ENCODE measurements around the gene PANK2. TPM values are rescaled to one million over a fixed set of nuclear protein-coding genes. Genes with fewer than 3 reads are reported as not detected.
A peak's percentile ranks its signal among the peaks of the same experiment; 100 is the strongest.

The PANK2 gene
- total and polyA plus RNA-seq, 10 of the 15 experiments (the other 5 are each of a cell fraction or from before 2014, with no cell fraction given): 13.2 to 43.4 (median 33.3) TPM

DNA sequence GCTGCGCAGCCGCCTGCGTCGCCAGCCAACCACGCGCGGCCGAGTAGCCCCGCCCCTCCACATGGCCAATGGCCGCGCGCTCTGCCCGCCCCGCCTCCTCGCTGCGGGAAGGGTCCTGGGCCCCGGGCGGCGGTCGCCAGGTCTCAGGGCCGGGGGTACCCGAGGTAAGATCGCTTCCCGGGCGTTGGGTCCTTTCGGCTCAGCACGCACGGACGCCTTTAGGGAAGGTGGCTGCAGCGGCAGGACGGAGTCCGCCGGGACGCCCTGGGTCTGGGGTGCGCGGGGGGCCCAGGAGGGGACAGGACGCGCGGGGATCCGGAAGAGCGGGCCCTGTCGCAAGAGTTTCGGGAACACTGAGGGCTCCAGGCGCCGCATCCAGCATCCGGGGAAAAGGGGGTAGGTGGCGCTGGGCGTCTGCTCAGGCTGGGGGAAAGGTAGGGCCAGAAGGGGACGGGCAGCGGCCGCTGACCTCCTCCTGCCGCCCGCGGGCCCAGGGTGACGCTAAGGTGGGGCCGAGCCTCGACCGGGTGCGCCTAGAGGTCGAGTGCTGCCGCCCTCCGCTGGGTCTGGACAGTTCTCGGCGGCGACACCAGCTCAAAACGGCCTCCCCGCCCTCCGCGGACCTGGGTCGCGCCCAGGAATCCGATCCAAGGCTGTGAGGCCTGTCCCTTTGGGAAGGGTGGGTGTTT is 42.3 kb upstream of the PANK2 start, which contains the start of gene MAVS (continued):
- TF ChIP-seq, protein P1, sequence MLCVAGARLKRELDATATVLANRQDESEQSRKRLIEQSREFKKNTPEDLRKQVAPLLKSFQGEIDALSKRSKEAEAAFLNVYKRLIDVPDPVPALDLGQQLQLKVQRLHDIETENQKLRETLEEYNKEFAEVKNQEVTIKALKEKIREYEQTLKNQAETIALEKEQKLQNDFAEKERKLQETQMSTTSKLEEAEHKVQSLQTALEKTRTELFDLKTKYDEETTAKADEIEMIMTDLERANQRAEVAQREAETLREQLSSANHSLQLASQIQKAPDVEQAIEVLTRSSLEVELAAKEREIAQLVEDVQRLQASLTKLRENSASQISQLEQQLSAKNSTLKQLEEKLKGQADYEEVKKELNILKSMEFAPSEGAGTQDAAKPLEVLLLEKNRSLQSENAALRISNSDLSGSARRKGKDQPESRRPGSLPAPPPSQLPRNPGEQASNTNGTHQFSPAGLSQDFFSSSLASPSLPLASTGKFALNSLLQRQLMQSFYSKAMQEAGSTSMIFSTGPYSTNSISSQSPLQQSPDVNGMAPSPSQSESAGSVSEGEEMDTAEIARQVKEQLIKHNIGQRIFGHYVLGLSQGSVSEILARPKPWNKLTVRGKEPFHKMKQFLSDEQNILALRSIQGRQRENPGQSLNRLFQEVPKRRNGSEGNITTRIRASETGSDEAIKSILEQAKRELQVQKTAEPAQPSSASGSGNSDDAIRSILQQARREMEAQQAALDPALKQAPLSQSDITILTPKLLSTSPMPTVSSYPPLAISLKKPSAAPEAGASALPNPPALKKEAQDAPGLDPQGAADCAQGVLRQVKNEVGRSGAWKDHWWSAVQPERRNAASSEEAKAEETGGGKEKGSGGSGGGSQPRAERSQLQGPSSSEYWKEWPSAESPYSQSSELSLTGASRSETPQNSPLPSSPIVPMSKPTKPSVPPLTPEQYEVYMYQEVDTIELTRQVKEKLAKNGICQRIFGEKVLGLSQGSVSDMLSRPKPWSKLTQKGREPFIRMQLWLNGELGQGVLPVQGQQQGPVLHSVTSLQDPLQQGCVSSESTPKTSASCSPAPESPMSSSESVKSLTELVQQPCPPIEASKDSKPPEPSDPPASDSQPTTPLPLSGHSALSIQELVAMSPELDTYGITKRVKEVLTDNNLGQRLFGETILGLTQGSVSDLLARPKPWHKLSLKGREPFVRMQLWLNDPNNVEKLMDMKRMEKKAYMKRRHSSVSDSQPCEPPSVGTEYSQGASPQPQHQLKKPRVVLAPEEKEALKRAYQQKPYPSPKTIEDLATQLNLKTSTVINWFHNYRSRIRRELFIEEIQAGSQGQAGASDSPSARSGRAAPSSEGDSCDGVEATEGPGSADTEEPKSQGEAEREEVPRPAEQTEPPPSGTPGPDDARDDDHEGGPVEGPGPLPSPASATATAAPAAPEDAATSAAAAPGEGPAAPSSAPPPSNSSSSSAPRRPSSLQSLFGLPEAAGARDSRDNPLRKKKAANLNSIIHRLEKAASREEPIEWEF (IDR thresholded peaks at IDR 0.05; ENCODE audit: insufficient replicate concordance, low read depth, low read length): no peak
- no peak for TF ChIP-seq IRF4 (IDR thresholded peaks at IDR 0.05; ENCODE audit: low read depth, low read length)
- TF ChIP-seq ESRRA (IDR thresholded peaks at IDR 0.05; ENCODE audit: low read length): no peak; the same call in 1 of the 2 replicates
- no peak for TF ChIP-seq JUND (IDR thresholded peaks at IDR 0.05; ENCODE audit: low read depth, low read length)
- TF ChIP-seq POLR2A (IDR thresholded peaks at IDR 0.05; ENCODE audit: low read depth, low read length): peak; percentile 98
- no peak for TF ChIP-seq FOXM1 (IDR thresholded peaks at IDR 0.05; ENCODE audit: low read depth, low read length)
- TF ChIP-seq BHLHE40 (IDR thresholded peaks at IDR 0.05; ENCODE audit: borderline replicate concordance in 1 of 2, low read depth in 2 of 2, low read length in 1 of 2): peak in 1 of 2 experiments; percentile 24; a peak in 1 of 4 replicates
- no peak for TF ChIP-seq CBX3 (IDR thresholded peaks at IDR 0.05; ENCODE audit: borderline replicate concordance, low read depth)
- peak; percentile 82; the same call in 1 of the 2 replicates for TF ChIP-seq TAF1 (IDR thresholded peaks at IDR 0.05; ENCODE audit: borderline replicate concordance, low read depth, low read length)
- peak; percentile 84 for TF ChIP-seq YY1 (IDR thresholded peaks at IDR 0.05; ENCODE audit: low read depth, low read length)
- TF ChIP-seq SREBF1 (IDR thresholded peaks at IDR 0.05; ENCODE audit: low read length): no peak
- TF ChIP-seq CBFB (IDR thresholded peaks at IDR 0.05; ENCODE audit: low read depth): peak; percentile 75; the same call in 1 of the 2 replicates
- TF ChIP-seq TARDBP (IDR thresholded peaks at IDR 0.05; ENCODE audit: borderline replicate concordance): no peak
- TF ChIP-seq, protein P2, sequence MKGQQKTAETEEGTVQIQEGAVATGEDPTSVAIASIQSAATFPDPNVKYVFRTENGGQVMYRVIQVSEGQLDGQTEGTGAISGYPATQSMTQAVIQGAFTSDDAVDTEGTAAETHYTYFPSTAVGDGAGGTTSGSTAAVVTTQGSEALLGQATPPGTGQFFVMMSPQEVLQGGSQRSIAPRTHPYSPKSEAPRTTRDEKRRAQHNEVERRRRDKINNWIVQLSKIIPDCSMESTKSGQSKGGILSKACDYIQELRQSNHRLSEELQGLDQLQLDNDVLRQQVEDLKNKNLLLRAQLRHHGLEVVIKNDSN (IDR thresholded peaks at IDR 0.05; ENCODE audit: borderline replicate concordance, extremely low read length, insufficient read depth, low read depth, low read length): peak; percentile 7
- TF ChIP-seq RFX5 (IDR thresholded peaks at IDR 0.05; ENCODE audit: low read depth, low read length): peak; percentile 45; the same call in 1 of the 2 replicates
- peak; percentile 23; the same call in 1 of the 2 replicates for TF ChIP-seq LARP7 (IDR thresholded peaks at IDR 0.05)
- TF ChIP-seq PAX5 (IDR thresholded peaks at IDR 0.05; ENCODE audit: borderline replicate concordance, low read depth, low read length): no peak
- TF ChIP-seq, protein P3, sequence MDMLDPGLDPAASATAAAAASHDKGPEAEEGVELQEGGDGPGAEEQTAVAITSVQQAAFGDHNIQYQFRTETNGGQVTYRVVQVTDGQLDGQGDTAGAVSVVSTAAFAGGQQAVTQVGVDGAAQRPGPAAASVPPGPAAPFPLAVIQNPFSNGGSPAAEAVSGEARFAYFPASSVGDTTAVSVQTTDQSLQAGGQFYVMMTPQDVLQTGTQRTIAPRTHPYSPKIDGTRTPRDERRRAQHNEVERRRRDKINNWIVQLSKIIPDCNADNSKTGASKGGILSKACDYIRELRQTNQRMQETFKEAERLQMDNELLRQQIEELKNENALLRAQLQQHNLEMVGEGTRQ (IDR thresholded peaks at IDR 0.05; ENCODE audit: borderline replicate concordance, low read depth, low read length): no peak
- peak; percentile 84 for TF ChIP-seq GATAD2B (conservative IDR thresholded peaks at IDR 0.05; ENCODE audit: low read depth)
- TF ChIP-seq, protein P4, sequence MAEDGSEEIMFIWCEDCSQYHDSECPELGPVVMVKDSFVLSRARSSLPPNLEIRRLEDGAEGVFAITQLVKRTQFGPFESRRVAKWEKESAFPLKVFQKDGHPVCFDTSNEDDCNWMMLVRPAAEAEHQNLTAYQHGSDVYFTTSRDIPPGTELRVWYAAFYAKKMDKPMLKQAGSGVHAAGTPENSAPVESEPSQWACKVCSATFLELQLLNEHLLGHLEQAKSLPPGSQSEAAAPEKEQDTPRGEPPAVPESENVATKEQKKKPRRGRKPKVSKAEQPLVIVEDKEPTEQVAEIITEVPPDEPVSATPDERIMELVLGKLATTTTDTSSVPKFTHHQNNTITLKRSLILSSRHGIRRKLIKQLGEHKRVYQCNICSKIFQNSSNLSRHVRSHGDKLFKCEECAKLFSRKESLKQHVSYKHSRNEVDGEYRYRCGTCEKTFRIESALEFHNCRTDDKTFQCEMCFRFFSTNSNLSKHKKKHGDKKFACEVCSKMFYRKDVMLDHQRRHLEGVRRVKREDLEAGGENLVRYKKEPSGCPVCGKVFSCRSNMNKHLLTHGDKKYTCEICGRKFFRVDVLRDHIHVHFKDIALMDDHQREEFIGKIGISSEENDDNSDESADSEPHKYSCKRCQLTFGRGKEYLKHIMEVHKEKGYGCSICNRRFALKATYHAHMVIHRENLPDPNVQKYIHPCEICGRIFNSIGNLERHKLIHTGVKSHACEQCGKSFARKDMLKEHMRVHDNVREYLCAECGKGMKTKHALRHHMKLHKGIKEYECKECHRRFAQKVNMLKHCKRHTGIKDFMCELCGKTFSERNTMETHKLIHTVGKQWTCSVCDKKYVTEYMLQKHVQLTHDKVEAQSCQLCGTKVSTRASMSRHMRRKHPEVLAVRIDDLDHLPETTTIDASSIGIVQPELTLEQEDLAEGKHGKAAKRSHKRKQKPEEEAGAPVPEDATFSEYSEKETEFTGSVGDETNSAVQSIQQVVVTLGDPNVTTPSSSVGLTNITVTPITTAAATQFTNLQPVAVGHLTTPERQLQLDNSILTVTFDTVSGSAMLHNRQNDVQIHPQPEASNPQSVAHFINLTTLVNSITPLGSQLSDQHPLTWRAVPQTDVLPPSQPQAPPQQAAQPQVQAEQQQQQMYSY (CRISPR knock-in tag; IDR thresholded peaks at IDR 0.05): no peak
- peak; percentile 82 for TF ChIP-seq SP1 (IDR thresholded peaks at IDR 0.05; ENCODE audit: low read depth, low read length)

Data from GM12878 (cell line).